Limb (tissue), 2 donors: ENCODE data around the gene MTFR2.
"Not testable (repeated sequence)": the region's sequence is repeated elsewhere in the genome, so short reads cannot be mapped to it uniquely, and the experiment has no call there.

ENCODE experiments used
- DNase-seq, 2 donors: peaks; one replicate each; pipeline ENCODE4 v3.0.0-alpha.2; 2016; ENCODE audit errors: extremely low spot score in 2 of 2

The MTFR2 gene

GRCh38 chr6:136235233-136235564, 14.9 kb downstream of the MTFR2 start:
- DNase-seq = no peak

- DNase-seq = no peak
Measured at GRCh38 chr6:136232701-136233100, 17.4 kb downstream of the MTFR2 start.

DNA sequence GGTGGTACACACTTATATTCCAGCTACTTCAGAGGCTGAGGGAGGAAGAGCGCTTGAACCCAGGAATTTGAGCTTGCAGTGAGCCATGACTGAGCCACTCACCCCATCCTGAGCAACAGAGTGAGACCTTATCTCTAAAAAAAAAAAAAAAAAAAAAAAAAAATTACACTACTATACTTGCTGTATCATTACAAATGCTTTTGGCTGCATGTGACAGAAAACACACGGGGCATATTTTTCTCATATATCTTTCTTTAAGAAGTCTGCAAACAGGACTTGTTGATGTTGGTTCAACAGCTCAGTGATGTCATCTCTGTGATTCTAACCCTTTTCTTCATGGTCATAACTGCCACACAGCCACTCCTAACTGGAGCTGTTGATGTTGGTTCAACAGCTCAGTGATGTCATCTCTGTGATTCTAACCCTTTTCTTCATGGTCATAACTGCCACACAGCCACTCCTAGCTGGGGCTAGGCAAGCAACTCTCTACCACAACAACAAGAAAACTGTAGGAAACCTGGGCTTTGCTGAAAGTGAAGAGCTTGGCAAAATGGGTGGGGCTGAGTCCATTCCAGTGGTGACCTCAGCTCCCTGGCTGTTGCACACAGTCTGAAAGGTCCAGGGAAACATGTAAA, 19.8 kb downstream of the MTFR2 start:
- DNase-seq = no peak

DNA sequence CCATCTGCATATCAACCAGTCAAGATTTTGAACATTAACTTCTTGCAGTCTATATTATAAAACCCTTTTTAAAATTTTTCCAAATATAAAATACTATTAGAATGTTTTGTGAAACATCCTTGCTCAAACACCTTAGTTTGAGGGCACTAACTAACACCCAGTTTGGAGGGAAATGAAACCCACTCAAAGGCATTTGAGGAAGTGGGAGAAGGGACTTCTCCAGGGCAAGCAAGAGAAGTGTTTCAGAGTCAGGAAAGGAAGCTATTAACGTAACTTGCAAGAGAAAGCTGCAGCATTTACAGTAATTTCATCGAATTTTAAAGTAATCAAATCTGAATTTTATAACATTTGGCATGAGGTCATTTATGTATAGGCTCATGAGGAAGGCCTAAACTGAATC, 21.3 kb downstream of the MTFR2 start:
- DNase-seq = no peak

GRCh38 chr6:136226674-136227377, 23.3 kb downstream of the MTFR2 start:
- DNase-seq = no peak

DNA sequence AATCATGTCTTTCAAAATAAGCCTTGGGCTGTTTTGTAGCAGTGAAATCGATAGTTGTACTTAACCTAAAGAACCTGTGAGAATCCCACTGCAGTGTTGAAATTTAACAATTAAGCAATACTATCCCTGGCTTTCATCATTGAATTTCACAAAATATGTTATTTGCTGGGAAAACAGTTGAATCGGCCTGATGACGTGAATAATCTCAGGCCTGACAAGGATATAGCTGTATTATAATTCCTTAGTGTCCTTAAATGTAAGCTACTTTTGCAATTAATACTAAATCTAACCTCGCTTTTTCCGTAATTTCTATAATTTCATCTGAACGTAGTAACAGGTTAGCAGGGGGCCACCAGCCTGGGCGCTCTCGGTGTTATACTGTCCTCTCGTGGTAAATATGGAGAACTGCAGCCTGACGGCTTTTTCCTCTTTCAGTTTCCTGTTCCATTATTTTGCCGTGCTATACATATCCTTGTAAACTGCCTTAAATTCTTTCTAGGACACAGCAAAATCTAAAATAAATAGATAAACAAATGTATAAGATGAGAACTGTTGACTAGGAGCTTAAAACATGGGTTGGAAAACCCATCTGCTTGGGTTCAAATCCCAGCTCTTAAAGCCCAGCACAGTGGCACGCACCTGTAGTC, 24.0 kb downstream of the MTFR2 start:
- DNase-seq = peak; percentile 66 to 71

DNA sequence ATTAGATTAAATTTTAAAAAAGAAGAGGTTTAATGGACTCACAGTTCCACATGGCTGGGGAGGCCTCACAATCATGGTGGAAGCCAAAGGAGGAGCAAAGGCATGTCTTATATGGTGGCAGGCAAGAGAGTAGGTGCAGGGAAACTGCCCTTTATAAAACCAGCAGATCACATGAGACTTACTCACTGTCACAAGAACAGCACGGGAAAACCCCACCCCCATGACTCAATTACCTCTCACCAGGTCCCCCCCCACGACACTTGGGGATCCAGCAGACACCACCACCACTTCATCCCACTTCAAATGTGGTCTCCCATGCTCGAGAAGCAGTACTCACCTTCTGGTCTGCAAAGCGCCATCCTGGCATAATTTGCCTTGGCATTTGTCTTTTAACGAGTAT, 24.6 kb downstream of the MTFR2 start:
- DNase-seq = no peak

DNA sequence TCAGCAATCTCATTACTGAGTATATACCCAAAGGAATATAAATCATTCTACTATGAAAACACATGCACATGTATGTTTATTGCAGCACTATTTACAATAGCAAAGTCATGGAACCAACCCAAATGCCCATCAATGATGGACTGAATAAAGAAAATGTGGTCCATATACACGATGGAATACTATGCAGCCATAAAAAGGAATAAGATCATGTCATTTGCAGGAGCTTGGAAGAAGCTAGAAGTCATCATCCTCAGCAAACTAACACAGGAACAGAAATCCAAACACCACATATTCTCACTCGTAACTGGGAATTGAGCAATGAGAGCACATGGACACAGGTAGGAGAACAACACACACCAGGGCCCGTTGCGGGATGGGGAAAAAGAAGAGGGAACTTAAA, 25.1 kb downstream of the MTFR2 start:
- not testable (repeated sequence) for DNase-seq

- no peak for DNase-seq
Measured at GRCh38 chr6:136216503-136217401, 33.4 kb downstream of the MTFR2 start.

DNA sequence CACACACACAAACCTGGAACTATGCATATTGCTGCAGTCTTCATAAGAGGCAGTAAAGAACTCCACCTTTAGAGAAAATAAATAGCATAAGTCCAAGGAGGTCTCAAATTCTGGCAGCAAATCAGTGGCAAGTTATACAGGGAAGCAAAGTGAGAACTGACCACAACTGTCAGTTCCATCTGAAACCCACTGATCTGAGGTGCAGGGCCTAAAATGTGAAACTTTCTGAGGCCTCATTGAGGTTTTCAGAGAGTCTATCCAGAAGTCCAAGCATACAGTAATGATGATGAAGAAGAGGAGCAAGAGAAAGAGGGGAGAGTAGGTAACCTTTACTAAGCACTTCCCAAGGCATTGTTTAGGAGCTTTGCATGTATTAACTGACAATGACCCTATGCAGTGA, 36.3 kb downstream of the MTFR2 start:
- DNase-seq = no peak

- DNase-seq = no peak
Measured at GRCh38 chr6:136213012-136213539, 37.0 kb downstream of the MTFR2 start.

GRCh38 chr6:136212608-136213007, 37.5 kb downstream of the MTFR2 start:
- no peak for DNase-seq

DNA sequence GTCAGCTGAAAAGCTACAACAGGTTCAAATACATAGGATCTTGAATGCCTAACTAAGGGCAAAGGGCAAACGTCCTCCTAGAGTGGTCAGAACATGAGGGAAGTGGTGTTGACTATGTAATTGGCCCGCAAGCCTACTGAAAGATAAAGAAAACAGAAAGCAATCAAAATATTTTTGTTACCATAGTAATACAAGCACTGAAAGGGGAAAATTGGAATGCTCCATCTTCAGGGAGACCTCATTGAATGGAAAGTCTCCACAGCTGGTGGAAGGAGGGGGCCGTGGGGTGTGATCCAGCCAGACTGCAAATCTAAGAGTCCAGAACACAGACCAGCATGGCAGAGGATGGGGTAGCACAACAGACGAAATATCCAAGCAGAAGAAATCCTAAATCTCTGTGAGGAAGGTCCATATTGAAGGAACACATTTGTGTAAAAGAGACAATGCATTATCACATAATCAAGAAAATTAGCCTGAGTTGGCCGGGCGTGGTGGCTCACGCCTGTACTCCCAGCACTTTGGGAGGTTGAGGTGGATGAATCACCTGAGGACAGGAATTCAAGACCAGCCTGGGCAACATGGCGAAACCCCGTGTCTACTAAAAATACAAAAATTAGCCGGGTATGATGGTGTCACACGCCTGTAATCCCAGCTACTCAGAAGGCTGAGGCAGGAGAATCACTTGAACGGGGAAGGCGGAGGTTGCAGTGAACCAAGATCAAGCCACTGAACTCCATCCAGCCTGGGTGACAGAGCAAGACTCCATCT, 39.5 kb downstream of the MTFR2 start:
- no peak for DNase-seq

DNA sequence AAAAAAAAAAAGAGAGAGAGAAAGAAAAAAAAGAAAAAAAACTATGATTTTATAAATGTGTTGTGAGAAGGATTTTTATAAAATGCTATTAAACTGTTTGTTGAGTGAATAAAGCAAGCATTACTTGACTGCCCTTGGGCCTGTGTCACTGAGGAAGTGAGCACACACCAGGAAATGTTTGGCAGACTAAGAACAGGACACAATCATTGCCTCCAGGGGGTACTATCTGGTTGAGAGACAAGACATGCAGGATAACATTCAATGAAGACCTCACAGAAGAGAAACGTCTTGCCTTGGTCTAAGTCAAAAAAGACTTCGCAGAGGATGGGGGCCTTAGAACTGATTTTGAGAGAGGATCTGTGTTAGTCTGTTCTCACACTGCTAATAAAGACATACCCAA, 40.6 kb downstream of the MTFR2 start:
- DNase-seq = no peak

DNA sequence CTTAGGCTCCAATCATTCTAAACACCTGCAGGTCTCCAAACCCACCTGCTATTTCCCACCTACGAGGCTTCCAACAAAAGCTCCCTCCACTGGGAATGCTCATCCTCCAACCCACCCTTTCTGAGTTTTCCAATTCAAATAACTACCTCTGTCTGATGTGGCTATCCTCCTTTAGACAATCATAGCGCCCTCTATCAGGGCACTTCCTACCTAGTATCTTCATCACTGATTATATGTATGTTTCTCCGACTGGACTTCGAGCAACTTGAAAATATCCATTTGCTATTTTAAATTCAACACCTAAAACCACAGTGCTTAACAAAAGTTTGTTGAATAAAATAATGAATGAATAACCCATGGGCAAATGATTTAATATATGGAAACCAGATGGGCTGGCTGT, 41.3 kb downstream of the MTFR2 start:
- DNase-seq = no peak

DNA sequence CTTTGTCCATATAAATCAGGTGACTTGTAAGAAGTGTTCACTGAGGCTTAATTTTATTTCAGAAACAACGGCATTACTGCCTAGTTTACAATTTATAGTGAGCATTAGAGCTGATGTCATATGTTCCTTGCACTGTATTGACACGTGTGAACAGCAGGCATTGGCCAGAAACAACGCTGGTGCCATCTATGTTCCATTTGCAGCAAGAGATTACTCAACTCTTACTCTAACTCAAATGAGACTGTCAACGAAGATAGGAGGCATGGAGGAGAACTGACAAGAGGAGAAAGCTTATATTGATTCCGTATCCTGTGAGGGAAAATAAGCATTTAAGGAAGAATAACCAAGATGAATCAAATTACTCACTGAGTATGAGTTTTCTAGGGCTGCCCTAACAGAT, 48.4 kb downstream of the MTFR2 start:
- DNase-seq = no peak

DNA sequence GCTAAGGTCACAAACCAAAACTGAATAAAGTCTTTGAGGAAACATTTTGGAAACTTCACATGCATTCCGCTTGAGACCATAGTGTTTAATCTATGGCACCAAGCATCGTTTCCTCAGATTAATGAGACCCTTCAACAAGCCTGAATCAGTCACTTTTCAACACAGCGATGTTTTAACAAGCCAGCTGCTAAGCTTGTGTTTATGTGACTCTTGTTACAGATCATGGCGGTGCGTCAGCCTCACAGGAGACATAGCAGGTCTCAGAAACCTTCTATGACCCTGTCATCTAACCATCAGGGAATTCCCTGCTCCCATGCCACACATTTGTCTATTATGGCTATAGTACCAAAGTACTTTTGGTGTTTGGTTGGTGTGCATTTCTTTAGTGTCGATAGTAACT, 57.2 kb downstream of the MTFR2 start:
- DNase-seq = no peak

GRCh38 chr6:136191606-136192312, 58.4 kb downstream of the MTFR2 start:
- no peak for DNase-seq

DNA sequence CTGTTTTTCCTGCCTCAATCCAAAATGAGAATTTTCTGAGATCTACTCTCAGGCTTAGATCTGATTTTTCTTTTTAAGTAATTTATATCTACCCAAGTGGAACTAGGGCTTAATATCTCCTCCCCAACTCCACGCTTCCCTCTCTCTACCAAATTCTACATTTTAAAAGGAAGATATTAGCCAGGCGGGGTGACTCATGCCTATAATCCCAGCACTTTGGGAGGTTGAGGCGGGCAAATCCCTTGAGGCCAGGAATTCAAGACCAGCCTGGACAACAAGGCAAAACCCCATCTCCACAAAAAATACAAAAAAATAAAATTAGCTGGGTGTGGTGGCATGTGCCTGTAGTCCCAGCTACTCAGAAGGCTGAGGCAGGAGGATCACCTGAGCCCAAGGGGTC, 61.0 kb downstream of the MTFR2 start:
- DNase-seq = no peak

- no peak for DNase-seq
Measured at GRCh38 chr6:136188486-136188885, 61.6 kb downstream of the MTFR2 start.
